Activated CD4-positive, alpha-beta T cell treated with anti-CD3 and anti-CD28 coated beads, Interleukin-2, amount 50 U/mL, for 48 hours (primary cell): Measurements from ENCODE around the gene PEAK3.
A peak's percentile ranks its signal among the peaks of the same experiment; 100 is the strongest.

ENCODE experiments used
- DNase-seq, 2 experiments: peaks; one replicate each; pipeline ENCODE4 v3.0.0-alpha.2; 2020

PEAK3 gene

GRCh38 chr19:2315121-2315817 lies 33.3 kb upstream of the PEAK3 start:
- no peak for DNase-seq

GRCh38 chr19:2312820-2313501 lies 31.0 kb upstream of the PEAK3 start:
- no peak for DNase-seq

GRCh38 chr19:2311093-2311492 lies 29.1 kb upstream of the PEAK3 start:
- DNase-seq = no peak

DNA sequence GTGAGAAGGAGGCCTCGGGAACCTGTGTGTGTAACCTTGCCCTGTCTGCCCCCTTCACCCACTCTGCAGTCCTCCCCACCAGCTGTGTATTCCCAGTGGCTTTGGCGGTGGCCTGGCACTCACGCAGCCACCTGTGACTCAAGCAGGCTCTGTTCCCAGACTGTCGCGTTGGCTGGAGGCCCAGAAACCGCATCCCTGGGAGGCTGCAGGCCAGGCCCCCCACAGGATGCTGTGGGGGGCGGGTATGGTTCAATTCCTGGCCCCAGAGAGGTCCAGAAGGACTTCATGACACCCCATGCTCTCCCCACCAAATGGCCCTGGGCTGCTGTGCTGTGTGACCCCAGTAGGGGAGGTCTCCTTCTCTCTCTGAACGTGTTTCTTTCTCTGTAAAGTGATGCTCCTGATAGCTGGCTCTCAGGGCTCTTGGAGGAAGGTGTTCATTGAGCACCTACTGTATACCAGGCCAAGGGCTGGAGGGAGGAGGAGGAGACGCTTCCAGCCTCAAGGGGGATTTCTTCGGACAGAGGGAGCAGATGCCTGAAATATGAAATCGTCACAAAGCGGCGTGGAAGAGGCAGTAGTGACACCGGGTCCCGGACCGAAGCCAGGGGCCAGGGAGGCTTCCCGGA lies 27.9 kb upstream of the PEAK3 start:
- DNase-seq = no peak

- no peak for DNase-seq
These were observed 26.2 kb upstream of the PEAK3 start, which contains the start of gene LINGO3 for GRCh38 chr19:2308114-2308556. LINGO3 (minus strand) TSS chr19:2308154; CDS start chr19:2291776, 16,378 bp downstream.

DNA sequence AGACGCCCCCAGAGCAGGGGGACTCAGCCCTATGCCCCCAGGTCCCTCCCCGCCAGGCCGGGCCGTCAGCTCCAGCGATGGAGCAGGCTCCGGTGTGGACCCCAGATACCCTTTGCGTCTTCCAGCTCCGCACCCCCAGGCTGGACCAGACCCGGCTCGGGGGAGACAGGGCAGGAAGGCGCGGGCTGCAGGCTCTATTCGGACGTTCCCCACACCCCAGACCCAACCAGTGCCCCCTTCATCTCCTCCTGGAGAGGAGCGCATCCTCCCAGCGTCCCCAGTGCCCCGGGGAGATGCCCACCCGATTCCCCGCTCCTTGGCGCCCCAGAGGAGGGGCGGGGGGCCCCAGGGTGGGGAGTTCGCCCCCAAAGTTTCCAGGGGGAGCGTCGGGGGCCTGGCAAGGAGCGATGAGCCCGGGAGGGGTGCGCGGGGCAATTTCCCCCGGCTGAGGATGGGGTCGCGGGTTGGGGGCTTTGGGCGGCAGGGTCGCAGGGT lies 25.6 kb upstream of the PEAK3 start:
- DNase-seq = no peak

DNA sequence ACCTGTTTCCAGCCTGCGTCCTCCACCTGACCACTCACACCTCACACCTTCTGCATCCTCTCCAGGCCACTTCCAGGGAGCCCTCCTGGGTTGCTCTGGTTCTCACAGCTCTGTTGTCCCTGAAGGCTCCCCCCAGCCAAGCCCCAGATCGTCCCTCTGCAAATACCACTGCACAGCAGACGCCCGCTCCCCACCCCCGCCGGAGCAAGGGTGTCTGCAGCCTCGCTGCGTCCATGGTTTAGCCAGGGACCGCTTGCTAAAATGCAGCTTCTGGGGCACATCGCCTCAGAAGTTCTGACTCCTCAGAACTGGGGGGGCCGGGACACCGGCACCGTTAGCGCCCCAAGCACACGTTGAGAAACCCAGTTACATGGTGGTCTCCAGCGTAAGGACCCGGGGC lies 25.0 kb upstream of the PEAK3 start:
- no peak for DNase-seq

- DNase-seq = no peak
These were observed 24.4 kb upstream of the PEAK3 start for GRCh38 chr19:2306281-2306806.

- no peak for DNase-seq
These were observed 23.7 kb upstream of the PEAK3 start for GRCh38 chr19:2305452-2306280.

GRCh38 chr19:2303211-2303798 lies 21.3 kb upstream of the PEAK3 start:
- DNase-seq = no peak

DNA sequence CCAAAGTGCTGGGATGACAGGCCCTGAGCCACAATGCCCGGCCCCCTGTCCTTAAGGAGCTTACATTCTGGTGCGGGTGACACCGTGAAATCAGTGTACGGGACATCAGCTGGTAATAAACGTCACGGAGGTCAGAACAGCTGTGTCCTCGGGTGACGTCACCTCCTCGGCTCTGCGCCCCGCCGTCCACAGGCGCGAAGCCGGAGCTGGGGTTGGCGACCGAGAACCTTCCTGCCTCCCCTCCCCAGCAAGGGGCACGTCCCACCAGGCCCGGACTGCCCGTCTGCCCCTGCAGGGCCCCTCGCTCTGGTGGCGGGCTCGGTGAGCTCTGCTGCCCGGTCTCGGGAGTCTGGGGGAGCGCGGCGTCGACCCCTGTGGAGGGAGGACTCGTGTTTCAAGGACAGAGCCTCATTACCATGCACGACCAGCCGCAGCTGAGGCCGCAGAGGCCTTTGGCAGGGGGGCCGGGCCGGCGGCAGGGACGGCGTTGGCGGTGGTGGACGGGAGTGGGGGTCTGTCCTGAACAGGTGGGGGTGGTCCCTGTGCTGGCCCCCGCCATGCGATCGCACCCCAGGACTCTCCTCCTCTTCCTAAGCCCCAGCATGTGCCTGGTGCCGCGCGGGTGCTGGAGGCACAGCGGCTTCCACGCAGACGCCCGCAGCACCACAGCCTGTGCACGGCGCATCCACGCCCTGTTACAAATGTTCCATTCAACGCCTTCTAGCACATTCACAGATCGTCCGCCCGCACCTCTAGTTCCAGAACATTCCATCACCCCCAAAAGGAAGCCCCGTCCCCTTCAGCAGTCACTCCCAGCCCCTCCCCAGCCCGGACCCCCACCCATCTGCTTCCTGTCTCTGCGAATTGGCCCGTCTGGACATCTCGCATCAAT lies 20.6 kb upstream of the PEAK3 start:
- DNase-seq = no peak

- no peak for DNase-seq
These were observed 18.6 kb upstream of the PEAK3 start for GRCh38 chr19:2300533-2300932.

DNA sequence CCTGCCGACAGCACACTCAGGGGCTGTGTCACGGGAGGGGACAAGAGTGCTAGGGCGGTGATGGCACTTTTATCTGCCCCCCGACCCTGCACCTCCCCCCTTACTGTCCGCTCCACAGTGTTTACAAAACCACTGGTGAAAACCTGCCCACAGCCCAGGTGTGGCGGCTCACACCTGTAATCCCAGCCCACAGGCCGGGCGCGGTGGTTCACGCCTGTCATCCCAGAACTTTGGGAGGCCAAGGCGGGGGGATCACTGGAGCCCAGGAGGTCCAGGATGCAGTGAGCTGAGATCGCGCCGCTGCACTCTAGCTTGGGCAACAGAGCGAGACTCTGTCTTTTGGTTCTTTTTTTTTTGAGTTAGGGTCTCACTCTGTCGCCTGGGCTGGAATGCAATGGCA lies 14.2 kb upstream of the PEAK3 start:
- DNase-seq = no peak

- no peak for DNase-seq
These were observed 12.8 kb upstream of the PEAK3 start for GRCh38 chr19:2294687-2295335.

DNA sequence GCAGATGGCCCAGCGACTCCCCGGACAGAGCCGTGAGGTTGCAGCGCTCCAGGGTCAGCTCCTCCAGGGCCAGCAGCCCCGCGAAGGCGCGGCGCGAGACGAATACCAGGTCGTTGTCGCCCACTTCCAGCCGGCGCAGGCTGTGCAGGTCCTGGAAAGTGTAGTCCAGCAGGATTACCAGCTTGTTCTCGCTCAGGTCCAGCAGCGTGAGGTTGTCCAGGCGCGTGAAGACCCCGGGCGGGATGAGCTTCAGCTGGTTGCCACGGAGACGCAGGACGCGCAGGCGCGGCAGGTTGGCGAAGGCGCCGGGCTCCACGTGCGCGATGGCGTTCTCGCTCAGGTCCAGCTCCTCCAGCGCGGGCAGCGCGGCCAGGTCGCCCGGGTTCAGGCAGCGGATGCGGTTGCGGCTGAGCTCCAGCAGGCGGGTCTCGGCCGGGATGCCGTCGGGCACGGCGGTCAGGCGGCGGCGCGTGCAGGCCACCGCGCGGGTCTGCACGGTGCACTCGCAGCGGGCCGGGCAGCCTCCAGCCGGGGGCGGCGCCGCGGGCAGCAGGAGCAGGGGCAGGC lies 9.3 kb upstream of the PEAK3 start:
- DNase-seq = no peak

DNA sequence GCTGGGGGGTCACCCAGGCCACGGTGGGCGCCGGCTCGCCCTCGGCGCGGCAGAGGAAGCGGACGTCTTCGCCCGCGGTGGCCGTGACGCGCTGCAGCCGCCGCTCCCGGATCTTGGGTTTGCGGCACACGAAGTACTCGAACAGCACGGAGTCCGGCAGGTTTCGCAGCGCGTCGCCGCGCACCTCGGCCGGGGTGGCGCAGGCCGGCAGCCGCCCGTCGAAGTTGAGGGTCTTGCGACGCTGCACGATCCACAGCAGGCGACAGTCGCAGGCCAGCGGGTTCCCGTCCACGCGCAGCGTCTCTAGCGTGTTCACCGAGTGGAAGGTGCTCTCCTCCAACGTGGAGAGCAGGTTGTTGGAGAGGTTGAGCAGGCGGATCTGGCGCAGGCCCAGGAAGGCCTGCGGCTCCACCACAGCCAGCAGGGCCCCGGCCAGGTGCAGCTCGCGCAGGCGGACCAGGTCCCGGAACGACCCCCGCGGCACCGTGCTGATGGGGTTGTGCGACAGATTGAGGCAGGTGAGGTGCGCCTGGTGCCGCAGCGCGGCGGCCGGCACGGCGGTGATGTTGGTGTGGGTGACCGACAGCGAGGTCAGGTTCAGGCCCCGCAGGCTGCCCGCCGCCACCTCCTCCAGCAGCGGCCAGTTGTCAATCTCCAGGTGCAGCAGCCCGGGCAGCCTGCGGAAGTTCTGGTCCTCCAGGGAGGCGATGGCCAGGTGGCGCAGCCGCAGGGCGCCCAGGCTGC lies 8.6 kb upstream of the PEAK3 start:
- peak; percentile 28 to 29 for DNase-seq

- peak; percentile 57 to 61 for DNase-seq
These were observed 7.9 kb upstream of the PEAK3 start for GRCh38 chr19:2289714-2290435.

DNA sequence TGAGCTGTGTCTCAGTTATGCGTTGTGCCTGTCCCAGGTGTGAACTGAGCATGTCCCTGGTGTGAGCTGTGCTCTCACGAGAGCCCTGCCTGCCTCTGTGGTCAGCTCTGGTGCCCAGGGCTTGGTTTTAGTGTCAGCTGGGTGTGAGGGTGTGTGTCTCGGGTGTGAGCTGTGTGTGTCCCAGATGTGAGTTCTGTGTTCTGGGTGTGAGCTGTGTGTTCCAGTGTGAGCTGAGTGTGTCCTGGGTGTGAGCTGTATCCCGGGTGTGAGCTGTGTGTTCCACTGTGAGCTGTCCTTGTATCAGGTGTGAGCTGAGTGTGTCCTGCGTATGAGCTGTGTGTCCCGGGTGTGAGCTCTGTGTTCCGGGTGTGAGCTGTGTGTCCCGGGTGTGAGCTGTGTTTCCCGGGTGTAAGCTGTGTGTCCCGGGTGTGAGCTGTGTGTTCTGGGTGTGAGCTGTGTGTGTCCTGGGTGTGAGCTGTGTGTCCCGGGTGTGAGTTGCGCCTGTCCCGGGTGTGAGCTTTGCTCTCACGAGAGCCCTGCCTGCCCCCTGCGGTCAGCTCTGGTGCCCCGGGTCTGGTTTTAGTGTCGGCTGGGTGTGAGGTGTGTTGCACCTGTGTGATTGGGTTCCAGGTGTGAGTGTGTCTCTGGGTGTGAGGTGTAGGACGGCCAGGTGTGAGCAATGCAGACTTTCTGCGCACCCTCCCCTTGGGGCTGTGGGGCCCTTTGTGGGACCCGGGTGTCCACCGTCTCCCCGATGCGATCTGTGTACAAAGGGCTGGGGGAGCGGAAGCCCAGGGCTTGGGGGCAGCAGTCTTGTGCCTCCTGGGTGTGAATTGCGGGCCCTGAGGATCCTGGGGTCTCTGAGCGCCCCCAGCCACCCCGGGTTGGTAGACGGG lies 7.1 kb upstream of the PEAK3 start:
- DNase-seq = no peak
